Stimulated activated CD4-positive, alpha-beta T cell treated with anti-CD3 and anti-CD28 coated beads, Interleukin-2, amount 100 ng/mL, for 48 hours (primary cell): ENCODE results near the gene OR2T6.
"Not testable (repeated sequence)": the region's sequence is repeated elsewhere in the genome, so short reads cannot be mapped to it uniquely, and the experiment has no call there.

Experiments
- DNase-seq, 2 donors: peaks; one replicate each; pipeline ENCODE4 v3.0.0-alpha.2; 2020

Gene OR2T6, protein sequence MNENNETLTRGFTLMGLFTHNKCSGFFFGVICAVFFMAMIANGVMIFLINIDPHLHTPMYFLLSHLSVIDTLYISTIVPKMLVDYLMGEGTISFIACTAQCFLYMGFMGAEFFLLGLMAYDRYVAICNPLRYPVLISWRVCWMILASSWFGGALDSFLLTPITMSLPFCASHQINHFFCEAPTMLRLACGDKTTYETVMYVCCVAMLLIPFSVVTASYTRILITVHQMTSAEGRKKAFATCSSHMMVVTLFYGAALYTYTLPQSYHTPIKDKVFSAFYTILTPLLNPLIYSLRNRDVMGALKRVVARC

DNA sequence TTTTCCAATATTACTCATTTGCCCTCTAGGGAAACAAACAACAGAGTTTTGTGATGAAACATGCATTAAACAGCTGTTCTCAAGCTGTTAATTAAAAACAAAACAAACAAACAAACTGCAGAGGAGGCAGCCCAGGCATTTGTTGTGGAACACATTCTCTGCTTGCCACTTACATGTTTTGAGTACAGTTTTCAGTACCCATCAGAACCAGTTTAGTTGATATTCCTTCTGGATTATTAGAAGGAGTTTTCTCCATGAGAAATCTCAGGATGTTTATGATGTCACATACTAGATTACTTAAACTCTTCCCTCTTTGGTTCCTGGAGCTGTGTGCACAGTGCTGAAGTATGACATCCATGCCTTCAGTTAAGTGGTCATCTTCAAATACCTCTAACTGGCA is at the start of gene OR2T6:
TSS of gene OR2T6 (plus strand) at position 301 of the 400 bp plus-strand sequence. CDS start 11,863 bp downstream, outside the sequence.
- DNase-seq = no peak

DNA sequence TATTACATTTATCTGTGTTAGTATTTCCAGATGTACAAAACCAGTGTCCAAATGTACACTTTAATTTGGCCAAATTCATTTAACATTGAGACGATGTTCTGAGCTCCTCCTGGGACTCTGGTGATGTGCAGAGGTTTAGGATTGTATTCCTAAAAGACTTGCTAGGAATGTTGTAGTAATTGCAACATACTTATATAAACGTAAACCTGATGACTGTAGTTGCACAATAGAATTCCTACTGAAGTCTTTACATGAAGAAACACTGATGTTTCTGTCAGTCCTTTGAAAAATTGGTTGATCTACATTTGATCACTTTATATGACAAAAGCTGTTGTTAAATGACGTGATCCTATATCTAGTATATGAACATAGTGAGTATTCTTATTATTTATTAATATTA is 32.1 kb upstream of the OR2T6 start:
- DNase-seq = no peak

DNA sequence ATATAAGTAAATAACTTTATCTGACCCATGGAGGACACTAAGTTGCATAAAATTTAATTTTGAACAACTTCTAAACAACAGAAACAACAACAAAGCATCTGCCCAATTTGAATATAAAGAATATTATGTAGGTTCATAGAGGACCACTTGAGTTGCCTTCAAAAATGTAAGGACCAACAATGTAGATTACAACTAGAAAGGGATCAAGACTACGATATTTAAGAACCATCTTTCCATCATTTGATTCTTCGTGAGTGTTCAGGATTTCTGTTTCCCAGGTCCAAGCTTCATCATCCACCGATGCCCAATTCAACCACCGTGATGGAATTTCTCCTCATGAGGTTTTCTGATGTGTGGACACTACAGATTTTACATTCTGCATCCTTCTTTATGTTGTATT is 27.1 kb upstream of the OR2T6 start, which contains the start of gene OR14C36:
TSS of gene OR14C36 (plus strand) at position 301 of the 400 bp plus-strand sequence. CDS start at position 301, 0 bp downstream.
- no peak for DNase-seq

DNA sequence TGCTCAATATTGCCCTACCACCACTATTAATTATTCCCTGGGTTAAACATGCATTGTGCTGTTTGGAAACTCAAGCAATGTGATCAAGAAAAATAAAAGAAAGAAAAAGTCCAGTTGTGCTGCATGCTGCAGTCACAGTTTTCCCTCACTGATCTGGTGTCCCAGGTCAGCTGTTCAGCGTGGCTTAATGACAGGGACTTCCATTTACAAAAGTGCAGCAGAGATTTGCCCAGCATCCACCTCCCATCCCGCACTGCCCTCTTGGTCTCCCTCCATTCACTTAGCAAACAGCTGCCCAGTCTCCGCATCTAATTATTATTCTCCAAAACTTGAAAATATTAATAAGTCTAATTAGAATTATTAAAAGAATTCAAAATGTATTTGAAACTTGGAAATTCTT is 16.1 kb upstream of the OR2T6 start:
- no peak for DNase-seq

DNA sequence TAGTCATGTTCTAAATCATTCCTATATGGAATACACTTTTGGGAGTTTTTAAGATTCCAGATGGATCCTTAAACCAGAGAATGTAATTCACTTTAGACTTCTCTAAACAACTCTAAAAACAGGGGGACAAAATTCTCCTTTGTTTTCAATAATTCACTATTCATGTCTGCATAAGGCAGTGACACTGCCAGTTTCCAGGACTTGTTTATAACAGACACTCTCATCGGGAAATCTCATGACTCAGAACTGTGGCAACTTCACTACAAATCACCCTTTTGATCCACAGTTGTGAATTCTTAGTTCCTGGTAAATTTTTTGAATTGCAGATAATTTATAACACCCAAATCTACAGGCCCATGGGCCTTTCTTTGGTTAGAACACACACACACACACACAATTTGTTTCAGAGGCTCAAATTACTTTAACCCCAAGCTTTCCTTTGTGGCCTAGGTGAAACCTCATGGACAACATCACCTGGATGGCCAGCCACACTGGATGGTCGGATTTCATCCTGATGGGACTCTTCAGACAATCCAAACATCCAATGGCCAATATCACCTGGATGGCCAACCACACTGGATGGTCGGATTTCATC is 14.3 kb upstream of the OR2T6 start, which contains the start of gene OR2T4:
TSS of gene OR2T4 (plus strand) at position 545 of the 595 bp plus-strand sequence. CDS start at position 545, 0 bp downstream.
- DNase-seq = no peak

DNA sequence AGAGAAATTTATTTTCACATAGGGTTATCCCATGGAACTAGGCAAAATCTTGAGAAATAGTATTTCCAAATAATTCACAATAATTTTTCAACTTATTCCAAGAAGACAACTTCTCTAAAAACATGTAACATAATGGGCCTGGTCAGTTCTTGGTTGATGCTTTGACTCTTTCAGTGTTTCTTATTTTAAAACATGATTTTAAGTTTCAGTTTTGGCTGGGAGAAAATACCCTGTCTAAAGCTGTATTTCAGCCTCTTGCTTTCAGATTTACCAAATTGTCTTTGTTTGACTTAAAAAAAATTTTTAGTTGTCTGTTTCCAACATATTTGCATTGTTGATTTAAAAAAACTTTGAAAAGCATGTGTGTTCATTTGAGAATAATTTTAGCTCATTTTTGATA is 8.9 kb upstream of the OR2T6 start:
- DNase-seq = no peak

DNA sequence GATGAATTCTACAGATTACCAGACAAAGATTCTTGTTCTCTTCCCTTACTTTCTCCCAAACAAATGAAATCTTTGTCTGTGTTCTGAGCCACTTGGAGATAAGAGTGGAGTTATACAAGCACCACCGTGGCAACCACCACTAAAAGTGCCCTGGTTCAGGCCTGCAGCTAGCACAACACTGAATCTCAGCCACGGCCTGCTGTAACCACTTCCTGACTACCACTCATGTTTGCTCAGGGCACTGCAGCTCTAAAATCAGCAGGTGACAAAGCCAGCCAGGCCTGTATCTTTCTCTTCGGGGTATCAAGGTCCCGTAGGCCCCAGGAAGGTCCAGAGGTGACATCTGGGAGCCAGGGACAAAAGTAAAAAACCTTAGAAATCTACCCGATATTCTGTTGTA is 3.2 kb upstream of the OR2T6 start:
- DNase-seq = no peak

DNA sequence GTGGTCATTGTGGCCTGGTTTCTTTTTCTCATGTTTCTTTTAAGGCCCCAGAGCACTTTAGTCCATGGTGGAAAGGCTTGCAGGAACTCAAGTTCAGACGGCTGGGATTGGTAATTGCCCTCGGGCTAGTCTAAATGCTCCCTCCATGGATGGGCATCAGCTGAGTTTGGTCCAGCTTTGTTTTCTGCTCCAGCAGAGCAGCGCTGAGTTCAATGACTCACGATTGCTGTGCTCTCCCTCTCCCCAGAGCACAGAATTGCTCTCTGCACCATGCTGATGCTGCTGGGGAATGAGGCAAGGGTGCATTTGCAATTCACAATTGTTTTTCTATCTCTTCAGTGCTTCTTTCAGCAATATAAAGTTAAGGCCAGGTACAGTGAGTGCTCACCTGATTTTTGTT is 1.8 kb upstream of the OR2T6 start:
- no peak for DNase-seq

DNA sequence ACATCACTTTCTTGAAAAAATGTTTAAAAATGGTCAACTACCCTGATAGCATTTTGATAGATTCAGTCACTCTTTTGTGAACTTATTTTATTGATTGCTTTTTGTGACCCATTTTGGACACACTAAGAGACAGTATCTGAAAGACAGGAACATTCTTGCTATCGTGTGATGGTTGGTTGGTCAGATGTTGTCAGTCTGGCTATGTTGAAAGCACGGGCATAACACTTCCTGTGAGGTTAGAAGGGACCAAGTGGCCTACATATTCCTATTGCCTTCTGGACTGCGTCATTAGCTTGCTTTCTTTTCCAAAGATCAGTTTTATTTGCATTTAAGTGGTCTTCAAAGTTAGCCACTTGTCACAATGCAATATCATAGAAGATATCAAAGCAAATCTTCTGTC is 1.4 kb downstream of the OR2T6 start:
- no peak for DNase-seq

DNA sequence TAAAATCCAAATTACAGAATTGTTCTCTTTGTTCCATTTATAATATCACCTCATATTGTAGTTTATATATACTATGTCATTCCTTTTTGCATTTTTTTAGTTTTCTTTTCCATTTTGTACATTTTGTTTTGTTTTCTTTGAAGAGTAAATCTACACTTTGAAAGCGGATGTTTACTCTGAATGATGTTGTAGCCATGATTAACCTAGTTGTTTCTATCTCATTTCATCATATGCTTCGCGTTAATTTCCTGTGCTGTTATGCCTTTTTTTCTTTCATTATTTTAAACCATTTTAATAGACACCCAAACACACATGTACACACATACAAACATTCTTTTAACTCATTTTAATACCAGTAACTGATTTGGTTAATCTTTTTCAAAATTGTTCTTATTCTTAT is 5.3 kb downstream of the OR2T6 start:
- DNase-seq = no peak

DNA sequence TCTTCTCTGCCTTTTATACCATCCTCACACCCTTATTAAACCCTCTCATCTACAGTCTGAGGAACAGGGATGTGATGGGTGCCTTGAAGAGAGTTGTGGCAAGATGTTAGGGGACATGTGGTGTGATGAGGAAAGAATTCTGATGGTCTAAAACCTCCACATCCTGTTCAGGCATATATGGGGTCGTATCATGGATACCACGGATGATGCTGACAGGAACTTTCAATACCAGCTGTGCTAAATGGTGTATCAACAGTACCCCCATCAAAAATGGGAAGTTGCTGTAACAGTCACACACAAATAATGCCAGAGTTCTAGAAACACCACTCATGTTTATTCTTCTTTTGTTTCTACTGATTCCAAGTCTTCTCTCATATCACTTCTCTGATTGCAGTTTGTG is 12.9 kb downstream of the OR2T6 start:
- DNase-seq = no peak

DNA sequence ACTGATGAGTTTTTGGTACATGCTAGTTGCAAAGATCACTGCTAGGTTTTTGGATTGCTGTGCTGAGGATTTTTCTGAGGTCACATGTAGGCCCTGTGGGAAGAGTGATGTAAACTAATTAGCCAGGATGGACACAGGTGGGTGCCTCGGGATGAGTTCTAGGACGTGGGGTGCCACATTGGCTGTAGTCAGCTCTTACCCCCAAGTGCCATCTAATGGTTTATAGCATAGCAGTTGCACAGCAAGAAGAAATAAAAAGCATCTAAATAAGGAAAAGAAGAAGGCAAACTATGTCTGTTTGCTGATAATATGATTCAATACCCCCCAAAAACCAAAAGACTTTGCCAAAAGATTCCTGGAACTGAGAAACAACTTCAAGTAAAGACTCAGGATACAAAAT is 17.5 kb downstream of the OR2T6 start:
- no peak for DNase-seq

DNA sequence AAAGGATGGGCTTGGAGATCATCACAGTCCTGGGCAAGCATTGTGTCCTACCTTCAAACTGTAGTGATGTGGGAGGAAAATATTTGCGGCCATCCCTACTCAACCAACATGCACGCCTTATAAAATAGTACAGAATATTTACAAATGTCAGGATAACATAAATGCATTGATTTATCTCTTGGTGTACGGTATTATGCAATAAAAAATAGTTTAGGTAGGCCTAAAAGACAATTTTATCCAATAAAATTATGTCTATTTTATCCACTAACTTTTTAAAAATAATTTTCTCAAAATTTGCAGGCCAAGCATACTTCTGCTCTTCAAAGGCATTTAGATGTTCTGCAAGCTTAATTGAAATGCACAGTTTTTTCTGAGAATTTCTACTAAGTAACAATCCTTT is 27.2 kb downstream of the OR2T6 start, which contains the start of gene OR2T1:
TSS of gene OR2T1 (plus strand) at position 301 of the 400 bp plus-strand sequence. CDS start 3,100 bp downstream, outside the sequence.
- DNase-seq = no peak

DNA sequence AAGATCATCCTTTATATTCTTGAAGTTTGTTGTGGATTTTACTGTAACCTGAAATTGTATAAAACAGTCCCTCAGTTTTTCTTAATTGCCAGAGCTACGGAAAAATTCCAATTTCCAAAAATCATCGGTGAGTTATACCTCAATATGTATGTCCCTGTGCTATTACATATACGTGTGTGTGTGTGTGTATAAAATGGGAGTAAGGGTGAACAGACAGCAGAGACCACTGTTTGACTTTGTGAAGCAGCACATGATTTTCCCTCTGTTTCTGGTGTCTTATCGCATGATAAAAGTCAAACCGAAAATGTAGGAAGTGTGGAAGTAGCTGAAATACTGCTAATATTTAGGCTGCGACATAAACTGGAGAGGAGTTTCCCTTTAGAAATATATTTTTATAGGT is 28.5 kb downstream of the OR2T6 start:
- no peak for DNase-seq

DNA sequence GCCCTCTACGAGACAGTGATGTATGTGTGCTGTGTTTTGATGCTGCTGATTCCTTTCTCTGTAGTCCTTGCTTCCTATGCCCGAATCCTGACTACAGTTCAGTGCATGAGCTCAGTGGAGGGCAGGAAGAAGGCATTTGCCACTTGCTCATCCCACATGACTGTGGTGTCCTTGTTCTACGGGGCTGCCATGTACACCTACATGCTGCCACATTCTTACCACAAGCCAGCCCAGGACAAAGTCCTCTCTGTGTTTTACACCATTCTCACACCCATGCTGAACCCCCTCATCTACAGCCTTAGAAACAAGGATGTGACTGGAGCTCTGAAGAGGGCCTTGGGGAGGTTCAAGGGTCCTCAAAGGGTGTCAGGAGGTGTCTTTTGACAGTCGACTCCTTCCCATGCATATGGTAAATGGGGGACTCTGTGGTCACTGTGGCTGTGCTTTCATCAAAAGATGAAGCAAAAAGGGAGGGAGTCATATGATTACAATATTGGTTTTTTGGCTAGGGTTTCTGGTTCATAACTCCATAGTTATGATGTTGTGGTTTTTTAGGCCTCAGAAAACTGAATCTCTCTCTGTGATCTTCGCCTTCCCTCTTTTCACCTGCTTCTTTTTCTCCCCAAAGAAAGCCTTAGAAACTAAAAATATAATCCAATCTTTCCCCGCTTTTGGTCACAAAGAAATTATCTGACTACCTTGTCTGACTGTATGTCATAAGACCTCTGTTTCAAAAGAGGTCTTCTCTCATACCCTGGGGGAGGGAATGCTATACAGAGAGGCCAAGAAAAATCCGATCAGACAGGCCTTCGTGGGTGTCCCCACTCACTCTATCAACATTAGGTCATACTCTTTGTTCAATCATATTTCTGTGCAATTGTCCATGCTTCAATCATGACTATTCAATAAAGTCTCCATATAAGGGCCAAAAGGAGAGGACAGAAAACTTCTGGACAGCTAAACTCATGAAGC is 31.5 kb downstream of the OR2T6 start:
- DNase-seq = no peak

DNA sequence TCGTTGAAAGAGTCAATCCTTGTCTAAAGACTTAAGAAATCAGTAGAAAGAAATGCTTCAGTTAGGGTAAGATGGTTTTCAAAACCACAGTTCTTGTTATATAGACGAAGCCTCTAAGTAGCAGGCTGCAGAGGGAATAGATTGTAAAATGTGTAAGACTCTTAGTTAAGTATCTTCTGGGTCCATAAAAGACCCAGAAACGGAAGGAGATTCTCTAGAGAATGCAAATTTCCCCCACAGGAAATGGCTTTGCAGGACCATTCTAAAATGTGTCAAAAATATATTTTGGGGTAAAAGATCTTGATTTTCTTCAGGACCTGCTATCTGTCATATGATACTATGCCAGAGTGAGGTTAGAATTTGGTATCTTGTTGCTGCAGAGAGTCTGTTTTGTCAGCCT is 40.7 kb downstream of the OR2T6 start:
- DNase-seq = no peak

DNA sequence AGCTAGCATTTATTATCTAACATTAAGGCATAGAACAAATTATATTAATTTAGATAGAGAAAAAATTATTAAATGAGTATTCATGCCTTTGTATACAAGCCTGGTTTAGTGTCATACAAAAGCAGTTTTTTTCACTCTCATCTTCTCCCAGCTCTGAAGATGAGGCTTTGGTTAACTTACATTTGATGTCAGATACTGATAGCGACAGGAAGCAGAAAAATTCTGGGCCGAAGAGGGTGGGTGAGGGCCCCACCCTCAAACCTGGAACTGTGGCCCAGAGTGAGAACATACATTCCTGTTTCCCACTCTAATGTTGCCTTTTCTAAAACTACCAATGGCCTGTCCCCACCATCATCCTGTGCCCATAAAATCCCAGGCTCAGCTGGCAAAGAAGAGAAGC is 42.3 kb downstream of the OR2T6 start:
- DNase-seq = no peak

DNA sequence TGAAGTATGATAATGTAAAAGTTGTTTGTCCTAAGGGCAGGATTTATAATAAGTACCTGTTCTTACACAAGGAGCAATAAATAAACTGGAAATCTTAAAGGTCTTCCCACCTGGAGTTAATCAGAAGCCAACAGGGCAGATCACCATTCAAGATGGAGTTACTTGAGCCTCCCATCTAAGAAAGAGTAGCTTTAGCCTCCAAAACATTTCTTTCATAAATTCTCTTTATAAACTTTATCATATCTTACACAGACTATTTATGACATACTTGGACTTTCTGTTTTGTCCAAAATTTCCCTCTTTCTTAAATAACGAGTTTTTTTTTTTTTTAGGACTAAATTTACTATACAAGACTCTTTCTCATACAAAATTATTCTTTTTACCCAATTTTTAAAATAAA is 45.8 kb downstream of the OR2T6 start:
- DNase-seq = no peak

DNA sequence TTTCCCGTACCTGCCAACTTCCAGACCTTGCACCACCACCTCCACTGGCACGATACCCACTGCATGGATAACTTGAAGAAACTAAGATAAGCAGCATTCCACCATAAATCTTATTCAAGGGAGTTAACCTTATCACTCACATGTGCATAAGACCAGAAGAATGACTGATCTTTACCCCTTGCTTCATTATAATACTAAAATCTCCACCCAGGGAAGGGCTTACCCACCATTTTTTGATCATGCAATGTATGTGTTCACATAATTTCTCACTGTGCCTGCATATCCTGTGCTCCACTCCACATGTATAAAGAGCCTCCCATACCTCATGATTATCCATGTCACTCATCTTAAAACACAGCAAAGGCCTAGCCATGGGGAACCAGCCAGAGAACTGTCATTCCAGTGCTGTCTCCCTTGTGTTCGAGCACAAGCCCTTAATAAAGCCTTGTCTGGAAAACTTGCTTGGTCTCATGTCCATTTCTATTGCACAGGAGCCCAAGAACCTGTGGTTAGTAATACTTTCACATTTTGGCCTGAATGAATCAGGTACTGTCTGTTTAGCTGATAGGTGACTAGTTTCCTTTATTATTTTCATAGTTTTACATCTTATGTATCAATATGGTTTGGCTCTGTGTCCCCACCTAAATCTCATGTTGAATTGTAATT is 52.1 kb downstream of the OR2T6 start:
- not testable (repeated sequence) for DNase-seq

DNA sequence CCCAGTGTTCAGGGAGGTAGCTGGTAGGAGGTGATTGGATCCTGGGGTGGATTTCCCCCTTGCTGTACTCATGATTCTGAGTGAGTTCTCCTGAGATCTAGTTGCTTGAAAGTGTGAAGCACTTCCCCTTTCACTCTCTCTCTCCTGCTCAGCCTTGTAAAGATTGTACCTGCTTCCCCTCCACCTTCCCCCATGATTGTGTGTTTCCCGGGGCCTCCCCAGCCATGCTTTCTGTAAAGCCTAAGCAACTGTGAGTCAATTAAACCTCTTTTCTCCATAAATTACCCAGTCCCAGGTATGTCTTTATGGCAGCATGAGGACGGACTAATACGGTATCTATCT is 52.6 kb downstream of the OR2T6 start:
- DNase-seq = not testable (repeated sequence)

DNA sequence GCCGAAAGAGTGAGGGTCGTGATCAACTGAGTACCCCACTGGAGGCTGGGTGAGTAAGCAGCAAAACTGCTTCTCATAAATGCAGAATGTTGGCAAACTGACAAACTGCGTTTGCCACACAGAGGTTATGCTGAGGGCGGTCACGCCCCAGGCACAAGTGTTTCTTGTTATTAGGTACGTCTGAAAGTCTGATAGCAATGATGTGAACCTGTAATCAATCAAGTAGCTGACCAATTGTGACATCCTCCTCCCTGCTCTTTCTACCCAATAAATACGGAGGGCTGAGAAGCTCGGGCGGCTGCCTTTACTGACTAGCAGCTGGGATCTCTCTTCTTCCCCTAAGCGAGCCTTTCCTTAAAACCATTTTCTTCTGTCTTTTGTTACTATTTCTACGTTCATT is 56.1 kb downstream of the OR2T6 start:
- not testable (repeated sequence) for DNase-seq

DNA sequence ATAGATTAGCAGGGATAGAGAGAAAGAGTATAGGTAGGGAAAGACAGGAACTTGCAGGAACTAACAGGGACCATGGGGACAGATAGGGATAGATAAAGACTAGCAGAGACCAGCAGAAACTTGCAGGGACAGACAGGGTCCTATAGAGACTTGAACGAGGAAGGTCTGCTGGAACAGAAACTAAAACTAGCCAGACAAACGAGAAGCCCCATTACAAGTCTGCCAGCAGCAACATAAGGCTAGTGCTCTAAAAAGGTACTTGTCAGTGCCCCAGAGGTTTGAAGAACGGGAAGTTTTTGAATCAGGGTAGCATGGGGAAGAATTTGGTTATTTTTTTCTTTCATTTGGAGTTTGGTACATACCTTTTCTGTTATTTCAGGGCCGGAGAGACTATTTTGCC is 56.7 kb downstream of the OR2T6 start:
- not testable (repeated sequence) for DNase-seq
